ENCODE measurements around the gene RAB6C.
"Not testable (repeated sequence)": the region's sequence is repeated elsewhere in the genome, so short reads cannot be mapped to it uniquely, and the experiment has no call there.

Gene RAB6C

GRCh38 chr2:129996657-129997237 lies 17.3 kb downstream of the RAB6C start:
- DNase-seq = not testable (repeated sequence)

GRCh38 chr2:129998771-129999170 lies 19.3 kb downstream of the RAB6C start:
- DNase-seq = not testable (repeated sequence)

- not testable (repeated sequence) for DNase-seq
Measured at GRCh38 chr2:130005862-130006261, 26.4 kb downstream of the RAB6C start.

GRCh38 chr2:130016701-130017100 lies 37.2 kb downstream of the RAB6C start:
- not testable (repeated sequence) for DNase-seq

- DNase-seq = no peak
Measured at GRCh38 chr2:130019402-130019801, 39.9 kb downstream of the RAB6C start.

- DNase-seq = not testable (repeated sequence)
Measured at GRCh38 chr2:130020069-130020468, 40.6 kb downstream of the RAB6C start.

- peak; percentile 15 for DNase-seq
Measured at GRCh38 chr2:130025931-130026330, 46.5 kb downstream of the RAB6C start.
